ENCODE measurements around the gene TRPM1.

TRPM1 gene

GRCh38 chr15:31010036-31010435, 91.5 kb downstream of the TRPM1 start:
- TF ChIP-seq CTCF (IDR thresholded peaks at IDR 0.05; ENCODE audit: low read depth, low read length), result no peak
- DNase-seq (ENCODE audit: low read depth in 2 of 2), result no peak
- H3K4me3 ChIP-seq (replicated peaks in 1 of 2; ENCODE audit: low read depth in 2 of 2, low read length in 2 of 2), result no peak overlapping the region

- no peak for DNase-seq (ENCODE audit: low read depth in 2 of 2)
- TF ChIP-seq CTCF (IDR thresholded peaks at IDR 0.05; ENCODE audit: low read depth, low read length), result no peak
- no peak overlapping the region for H3K4me3 ChIP-seq (replicated peaks in 1 of 2; ENCODE audit: low read depth in 2 of 2, low read length in 2 of 2)
Measured at GRCh38 chr15:31005660-31006059, 95.9 kb downstream of the TRPM1 start.

- H3K4me3 ChIP-seq (replicated peaks in 1 of 2; ENCODE audit: low read depth in 2 of 2, low read length in 2 of 2), result no peak overlapping the region
- DNase-seq (ENCODE audit: low read depth in 2 of 2), result no peak
- TF ChIP-seq CTCF (IDR thresholded peaks at IDR 0.05; ENCODE audit: low read depth, low read length), result no peak
Measured at GRCh38 chr15:31004220-31004733, 97.2 kb downstream of the TRPM1 start.

GRCh38 chr15:31001702-31002101, 99.8 kb downstream of the TRPM1 start:
- DNase-seq (ENCODE audit: low read depth in 2 of 2), result no peak
- TF ChIP-seq CTCF (IDR thresholded peaks at IDR 0.05; ENCODE audit: low read depth, low read length), result no peak
- no peak overlapping the region for H3K4me3 ChIP-seq (replicated peaks in 1 of 2; ENCODE audit: low read depth in 2 of 2, low read length in 2 of 2)

GRCh38 chr15:30999729-31000128, 101.8 kb downstream of the TRPM1 start:
- DNase-seq (ENCODE audit: low read depth in 2 of 2), result no peak
- no peak for TF ChIP-seq CTCF (IDR thresholded peaks at IDR 0.05; ENCODE audit: low read depth, low read length)
- no peak overlapping the region for H3K4me3 ChIP-seq (replicated peaks in 1 of 2; ENCODE audit: low read depth in 2 of 2, low read length in 2 of 2)

GRCh38 chr15:30997270-30997669, 104.3 kb downstream of the TRPM1 start:
- no peak for DNase-seq (ENCODE audit: low read depth in 2 of 2)
- no peak for TF ChIP-seq CTCF (IDR thresholded peaks at IDR 0.05; ENCODE audit: low read depth, low read length)
- H3K4me3 ChIP-seq (replicated peaks in 1 of 2; ENCODE audit: low read depth in 2 of 2, low read length in 2 of 2), result no peak overlapping the region

- H3K4me3 ChIP-seq (replicated peaks in 1 of 2; ENCODE audit: low read depth in 2 of 2, low read length in 2 of 2), result peak overlapping the region; percentile 64 to 88
- no peak for TF ChIP-seq CTCF (IDR thresholded peaks at IDR 0.05; ENCODE audit: low read depth, low read length)
- no peak for DNase-seq (ENCODE audit: low read depth in 2 of 2)
Measured at GRCh38 chr15:30992249-30992864, 109.2 kb downstream of the TRPM1 start.
